ENCODE results near the gene PDE8A.

DNA sequence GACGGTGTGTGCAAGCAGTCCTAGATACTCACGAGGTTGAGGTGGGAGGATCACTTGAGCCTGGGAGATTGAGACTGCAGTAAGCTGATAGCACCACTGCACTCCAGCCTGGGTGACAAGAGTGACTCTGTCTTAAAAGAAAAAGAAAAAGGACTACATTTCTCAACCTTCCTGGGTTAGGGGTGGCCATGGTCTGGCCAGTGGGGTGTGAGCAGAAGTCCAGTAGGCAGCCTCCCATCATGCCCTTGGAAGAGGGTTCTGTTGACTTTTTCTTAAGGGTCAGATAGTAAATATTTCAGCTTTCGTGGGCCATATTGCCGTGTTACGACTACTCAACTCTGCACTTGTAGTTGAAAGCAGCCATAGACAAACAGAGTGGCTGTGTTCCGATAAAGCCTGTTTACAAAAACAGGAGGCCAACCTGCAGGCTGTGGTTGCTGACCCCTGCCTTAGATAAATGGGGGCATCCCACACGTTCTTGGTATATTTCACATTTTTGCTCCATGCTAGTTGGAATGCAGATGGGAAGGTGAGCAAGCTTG, 31.0 kb upstream of the PDE8A start:
- TF ChIP-seq EZH2 (optimal IDR thresholded peaks at IDR 0.05; ENCODE audit: low read depth, low read length) (no peak), EZH2phosphoT487 (IDR thresholded peaks at IDR 0.05; ENCODE audit: low read length) (no peak)
- TF ChIP-seq, protein P1, sequence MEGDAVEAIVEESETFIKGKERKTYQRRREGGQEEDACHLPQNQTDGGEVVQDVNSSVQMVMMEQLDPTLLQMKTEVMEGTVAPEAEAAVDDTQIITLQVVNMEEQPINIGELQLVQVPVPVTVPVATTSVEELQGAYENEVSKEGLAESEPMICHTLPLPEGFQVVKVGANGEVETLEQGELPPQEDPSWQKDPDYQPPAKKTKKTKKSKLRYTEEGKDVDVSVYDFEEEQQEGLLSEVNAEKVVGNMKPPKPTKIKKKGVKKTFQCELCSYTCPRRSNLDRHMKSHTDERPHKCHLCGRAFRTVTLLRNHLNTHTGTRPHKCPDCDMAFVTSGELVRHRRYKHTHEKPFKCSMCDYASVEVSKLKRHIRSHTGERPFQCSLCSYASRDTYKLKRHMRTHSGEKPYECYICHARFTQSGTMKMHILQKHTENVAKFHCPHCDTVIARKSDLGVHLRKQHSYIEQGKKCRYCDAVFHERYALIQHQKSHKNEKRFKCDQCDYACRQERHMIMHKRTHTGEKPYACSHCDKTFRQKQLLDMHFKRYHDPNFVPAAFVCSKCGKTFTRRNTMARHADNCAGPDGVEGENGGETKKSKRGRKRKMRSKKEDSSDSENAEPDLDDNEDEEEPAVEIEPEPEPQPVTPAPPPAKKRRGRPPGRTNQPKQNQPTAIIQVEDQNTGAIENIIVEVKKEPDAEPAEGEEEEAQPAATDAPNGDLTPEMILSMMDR (IDR thresholded peaks at IDR 0.05; ENCODE audit: low read length), result no peak
